Measurements from ENCODE around the gene HECTD2. TPM values are rescaled to one million over a fixed set of nuclear protein-coding genes. Genes with fewer than 3 reads are reported as not detected.
A peak's percentile ranks its signal among the peaks of the same experiment; 100 is the strongest.
"Not testable (repeated sequence)": the region's sequence is repeated elsewhere in the genome, so short reads cannot be mapped to it uniquely, and the experiment has no call there.

Gene HECTD2
- total and polyA plus RNA-seq, 9 of the 15 experiments (the other 6 are each of a cell fraction or from before 2014, with no cell fraction given): 1.3 to 5.9 (median 3.9) TPM

- Histone ChIP-seq H3K4me2 (ENCODE audit: insufficient read depth, low read length) (no peak overlapping the region), H4K20me1 (replicated peaks; ENCODE audit: control insufficient read depth, insufficient read depth, low read length) (no peaks in the 10 kb centered on the region), H2AFZ (ENCODE audit: low read depth, low read length) (no peak overlapping the region), H3K27ac (ENCODE audit: extremely low read depth, low read depth, low read length) (no peak overlapping the region), H3K27me3 (ENCODE audit: control insufficient read depth in 2 of 2, insufficient read depth in 2 of 2, low read length in 2 of 2) (no peaks in the 10 kb centered on the region), H3K4me3 (no peak overlapping the region), H3K9ac (ENCODE audit: insufficient read depth in 1 of 2, low read depth in 2 of 2, low read length in 2 of 2) (no peak overlapping the region), H3K36me3 (ENCODE audit: control insufficient read depth, insufficient read depth, low read length) (no peaks in the 10 kb centered on the region), H3K79me2 (ENCODE audit: control insufficient read depth, insufficient read depth, low read length) (no peaks in the 10 kb centered on the region), H3K9me3 (replicated peaks; ENCODE audit: control insufficient read depth, insufficient read depth, low read depth, low read length) (no peaks in the 10 kb centered on the region; the same call in 1 of the 2 replicates), H3K4me1 (replicated peaks in 1 of 2; ENCODE audit: control insufficient read depth in 2 of 2, insufficient read depth in 2 of 2, low read length in 2 of 2) (peaks cover 0 to 5% of the 10 kb centered on the region in 2 experiments; a peak in 2 of 5 replicates), H3K9me1 (ENCODE audit: control insufficient read depth, insufficient read depth, low read length) (no peaks in the 10 kb centered on the region)
- ChIA-PET CTCF (ENCODE audit: low intra/inter-chr PET ratio) (no interaction called here), POLR2A (interaction anchor here (0.6 kb wide), 1 partner anchor 93 kb away, joined by 5 read pairs; no protein-coding TSS in a partner anchor)
- FAIRE-seq: no peak
- intact Hi-C loops (cut with micrococcal nuclease) (loop anchor here (5.0 kb wide), 1 partner anchor 48 kb away; no protein-coding TSS in a partner anchor), in situ Hi-C loops (cut with MboI) (loop anchor here (5.0 kb wide), 1 partner anchor 78 kb away; no protein-coding TSS in a partner anchor)
- no peak for DNase-seq (ENCODE audit: extremely low read depth in 1 of 4, low spot score in 3 of 4)
- no peak for TF ChIP-seq MTF1 (CRISPR knock-in tag; IDR thresholded peaks at IDR 0.05; ENCODE audit: borderline replicate concordance)
- TF ChIP-seq ZNF583 (CRISPR knock-in tag; IDR thresholded peaks at IDR 0.05): no peak
- TF ChIP-seq, protein P1, sequence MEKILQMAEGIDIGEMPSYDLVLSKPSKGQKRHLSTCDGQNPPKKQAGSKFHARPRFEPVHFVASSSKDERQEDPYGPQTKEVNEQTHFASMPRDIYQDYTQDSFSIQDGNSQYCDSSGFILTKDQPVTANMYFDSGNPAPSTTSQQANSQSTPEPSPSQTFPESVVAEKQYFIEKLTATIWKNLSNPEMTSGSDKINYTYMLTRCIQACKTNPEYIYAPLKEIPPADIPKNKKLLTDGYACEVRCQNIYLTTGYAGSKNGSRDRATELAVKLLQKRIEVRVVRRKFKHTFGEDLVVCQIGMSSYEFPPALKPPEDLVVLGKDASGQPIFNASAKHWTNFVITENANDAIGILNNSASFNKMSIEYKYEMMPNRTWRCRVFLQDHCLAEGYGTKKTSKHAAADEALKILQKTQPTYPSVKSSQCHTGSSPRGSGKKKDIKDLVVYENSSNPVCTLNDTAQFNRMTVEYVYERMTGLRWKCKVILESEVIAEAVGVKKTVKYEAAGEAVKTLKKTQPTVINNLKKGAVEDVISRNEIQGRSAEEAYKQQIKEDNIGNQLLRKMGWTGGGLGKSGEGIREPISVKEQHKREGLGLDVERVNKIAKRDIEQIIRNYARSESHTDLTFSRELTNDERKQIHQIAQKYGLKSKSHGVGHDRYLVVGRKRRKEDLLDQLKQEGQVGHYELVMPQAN (IDR thresholded peaks at IDR 0.05; ENCODE audit: borderline replicate concordance): no peak
- no TSS peak for BruUV-seq (replicated peaks)
- no peak for ATAC-seq
- WGBS (ENCODE audit: insufficient coverage, low coverage, missing lambda C conversion rate): 31% methylated on average over 2 of the region's 2 CpGs
These were observed 149.6 kb downstream of the HECTD2 start for GRCh38 chr10:91559750-91560149.

- H3K36me3 ChIP-seq (ENCODE audit: control insufficient read depth, insufficient read depth, low read length); H3K27ac ChIP-seq (ENCODE audit: extremely low read depth, low read depth, low read length); BruUV-seq (replicated peaks); CTCF ChIA-PET (ENCODE audit: low intra/inter-chr PET ratio); H3K27me3 ChIP-seq (ENCODE audit: control insufficient read depth in 2 of 2, insufficient read depth in 2 of 2, low read length in 2 of 2); DNase-seq (ENCODE audit: extremely low read depth in 1 of 4, low spot score in 3 of 4); H3K4me3 ChIP-seq; H3K9ac ChIP-seq (ENCODE audit: insufficient read depth in 1 of 2, low read depth in 2 of 2, low read length in 2 of 2); H3K79me2 ChIP-seq (ENCODE audit: control insufficient read depth, insufficient read depth, low read length); FAIRE-seq; H3K4me1 ChIP-seq (replicated peaks in 1 of 2; ENCODE audit: control insufficient read depth in 2 of 2, insufficient read depth in 2 of 2, low read length in 2 of 2); in situ Hi-C loops (cut with MboI); H4K20me1 ChIP-seq (replicated peaks; ENCODE audit: control insufficient read depth, insufficient read depth, low read length); H3K4me2 ChIP-seq (ENCODE audit: insufficient read depth, low read length); H3K9me3 ChIP-seq (replicated peaks; ENCODE audit: control insufficient read depth, insufficient read depth, low read depth, low read length); H2AFZ ChIP-seq (ENCODE audit: low read depth, low read length); POLR2A ChIA-PET; ATAC-seq; H3K9me1 ChIP-seq (ENCODE audit: control insufficient read depth, insufficient read depth, low read length): not testable (repeated sequence)
- intact Hi-C loops (cut with micrococcal nuclease): loop anchor here (5.0 kb wide), 1 partner anchor 46 kb away; no protein-coding TSS in a partner anchor
- 38% methylated on average over 3 of the region's 3 CpGs for WGBS (ENCODE audit: insufficient coverage, low coverage, missing lambda C conversion rate)
- TF ChIP-seq TEAD1 (CRISPR knock-in tag; IDR thresholded peaks at IDR 0.05) (peak in 1 of 2 experiments; percentile 20; a peak in 1 of 4 replicates), NFIC (IDR thresholded peaks at IDR 0.05) (peak; percentile 61; the same call in 1 of the 2 replicates), CBFA2T3 (IDR thresholded peaks at IDR 0.05) (0 out of 2 replicates have a peak, but pooled peaks have one; percentile 6), KDM1A (IDR thresholded peaks at IDR 0.05) (0 out of 4 replicates have a peak, but pooled peaks of 1 of the 2 experiments have one; percentile 28), EGR1 (conservative IDR thresholded peaks at IDR 0.05) (peak; percentile 34), ARID1B (IDR thresholded peaks at IDR 0.05) (peak; percentile 17; the same call in 1 of the 2 replicates)
These were observed 150.7 kb downstream of the HECTD2 start for GRCh38 chr10:91560827-91561226.

Data from K562 (cell line).